Stomach (tissue), 9 donors: ENCODE data around the gene LAMC1. TPM values are rescaled to one million over a fixed set of nuclear protein-coding genes. Genes with fewer than 3 reads are reported as not detected.
A peak's percentile ranks its signal among the peaks of the same experiment; 100 is the strongest.
"Not testable (repeated sequence)": the region's sequence is repeated elsewhere in the genome, so short reads cannot be mapped to it uniquely, and the experiment has no call there.

Experiments used
- DNase-seq, 2 donors: peaks; one replicate each; pipeline versions ENCODE4 v3.0.0 to v3.0.0-alpha.2; 2013 to 2019
- H3K27ac ChIP-seq, 5 donors: fragments of 200-600 bp in 4 of 5; sonication (generic) in 4 of 5; one replicate each; pipeline ENCODE4 v1.5.1; 2013 to 2019; ENCODE audit warnings: mild to moderate bottlenecking in 1 of 5, moderate library complexity in 1 of 5
- H3K27me3 ChIP-seq, 3 donors: fragments of 200-600 bp; sonication (generic); one replicate each; pipeline ENCODE4 v1.5.1; 2017 to 2019; ENCODE audit warnings: mixed run types in 1 of 3
- H3K36me3 ChIP-seq, 4 donors: fragments of 200-600 bp; sonication (generic); 1 replicate in 3 of 4; 2 replicates in 1 of 4; pipeline ENCODE4 v1.5.1; 2016 to 2019
- H3K4me1 ChIP-seq, 4 donors: fragments of 200-600 bp; sonication (generic); one replicate each; pipeline ENCODE4 v1.5.1; 2016 to 2019
- H3K4me3 ChIP-seq, 4 donors: fragments of 200-600 bp; sonication (generic) in 3 of 4; one replicate each; pipeline ENCODE4 v1.5.1; 2016 to 2019; ENCODE audit warnings: mild to moderate bottlenecking in 1 of 4
- H3K9me3 ChIP-seq, 4 donors: fragments of 200-600 bp; sonication (generic); one replicate each; pipeline ENCODE4 v1.5.1; 2016 to 2019
- EP300 ChIP-seq: sonication (generic); formaldehyde crosslinking; IDR thresholded peaks from one replicate; pipeline ENCODE4 v1.6.1; 2017; ENCODE audit warnings: antibody characterized with exemption
- POLR2A ChIP-seq, 4 donors: fragments of 450-650 bp; IDR thresholded peaks; one replicate each; pipeline ENCODE4 v1.6.1; 2016; ENCODE audit warnings: antibody characterized with exemption in 4 of 4, control low read depth in 2 of 4, mild to moderate bottlenecking in 1 of 4, moderate library complexity in 1 of 4
- POLR2AphosphoS5 ChIP-seq, 3 donors: sonication (generic); formaldehyde crosslinking; IDR thresholded peaks; one replicate each; pipeline ENCODE4 v1.6.1; 2016; ENCODE audit warnings: antibody characterized with exemption in 3 of 3
- WGBS, 5 donors: extraction: QIAGEN DNeasy Blood & Tissue Kit in 3 of 5; methylation state at CpG; one replicate each; pipeline versions ENCODE4 v1.1.5 to v1.1.7; 2013 to 2018; 5-methylcytosine and 5-hydroxymethylcytosine counted together
- intact Hi-C: fragments of 100-400 bp; cut with DNase I; formaldehyde crosslinking; loops from one replicate; pipeline ENCODE4 v1.15.1; 2023; ENCODE audit warnings: low total_unique reads
- polyA plus RNA-seq, 3 donors: library from polyadenylated mRNA; stranded (reverse); fragments of 200-250 nt; gene quantifications; one replicate each; pipeline ENCODE4 v1.2.3, GENCODE V29; 2013
- total RNA-seq, 5 donors: library from RNA; depleted of rRNA; stranded (reverse); fragments of >200 nt; gene quantifications; one replicate each; pipeline versions ENCODE4 v1.1.0 to v1.2.3, GENCODE V29; 2014 to 2016
- TF ChIP-seq, protein P1 (sequence below), 7 experiments: fragments of 450-650 bp in 4 of 7; fragments of 200-600 bp in 3 of 7; sonication (generic) in 3 of 7; IDR thresholded peaks; one replicate each; pipeline ENCODE4 v1.5.1; 2016 to 2019; ENCODE audit warnings: antibody characterized with exemption in 7 of 7, control low read depth in 2 of 7, mild to moderate bottlenecking in 1 of 7
- donor health status: healthy with polysubstance abuse.
- donor health status: Bipolar disorder and iron deficiency.
- donor health status: healthy.

LAMC1 gene
- total and polyA plus RNA-seq, 8 donors, result 11.7 to 355 (median 142) TPM

DNA sequence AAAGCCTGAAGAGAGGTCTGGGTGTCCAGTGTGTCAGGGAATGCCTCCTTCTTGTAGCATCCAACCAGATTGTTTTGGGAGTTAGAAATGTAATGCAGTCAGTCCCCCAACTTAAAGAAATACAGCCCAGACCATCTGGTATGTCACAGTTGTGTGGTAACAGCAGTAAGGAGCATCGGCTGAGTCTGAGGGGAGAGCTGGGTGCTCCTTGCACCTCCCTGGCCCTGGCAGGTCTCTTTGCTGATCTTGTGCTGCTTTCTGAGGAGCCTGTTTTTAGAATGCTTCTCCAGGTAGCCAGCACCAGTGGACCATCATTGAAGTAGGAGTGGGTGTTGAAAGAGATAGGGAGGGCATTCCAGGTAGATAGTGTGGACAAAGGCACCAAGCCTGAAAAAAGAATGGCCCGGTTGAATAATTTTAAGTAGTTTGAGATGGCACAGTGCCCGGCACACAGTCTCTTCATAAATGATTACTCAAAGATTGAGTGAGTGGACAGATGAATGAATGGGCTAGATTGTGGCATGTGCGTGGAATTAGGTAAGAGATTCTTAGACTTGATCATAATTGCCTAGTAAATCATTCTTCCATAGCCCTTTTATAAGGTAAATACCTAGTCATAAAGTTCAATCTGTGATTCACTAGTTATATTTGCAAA is 46.5 kb downstream of the LAMC1 start:
- DNase-seq, result no peak
- Histone ChIP-seq H3K27ac (peak overlapping the region in 1 of 5 donors; percentile 1), H3K36me3 (no peaks in the 10 kb centered on the region), H3K4me3 (no peak overlapping the region), H3K9me3 (no peaks in the 10 kb centered on the region), H3K27me3 (no peaks in the 10 kb centered on the region), H3K4me1 (peaks cover 27 to 60% (median 50%) of the 10 kb centered on the region in 4 donors)
- WGBS, 5 donors, result 39 to 59% (median 49%) methylated on average over 4 of the region's 4 CpGs
- intact Hi-C loops, result no loop called here
- TF ChIP-seq POLR2AphosphoS5 (IDR thresholded peaks at IDR 0.05), result no peak

DNA sequence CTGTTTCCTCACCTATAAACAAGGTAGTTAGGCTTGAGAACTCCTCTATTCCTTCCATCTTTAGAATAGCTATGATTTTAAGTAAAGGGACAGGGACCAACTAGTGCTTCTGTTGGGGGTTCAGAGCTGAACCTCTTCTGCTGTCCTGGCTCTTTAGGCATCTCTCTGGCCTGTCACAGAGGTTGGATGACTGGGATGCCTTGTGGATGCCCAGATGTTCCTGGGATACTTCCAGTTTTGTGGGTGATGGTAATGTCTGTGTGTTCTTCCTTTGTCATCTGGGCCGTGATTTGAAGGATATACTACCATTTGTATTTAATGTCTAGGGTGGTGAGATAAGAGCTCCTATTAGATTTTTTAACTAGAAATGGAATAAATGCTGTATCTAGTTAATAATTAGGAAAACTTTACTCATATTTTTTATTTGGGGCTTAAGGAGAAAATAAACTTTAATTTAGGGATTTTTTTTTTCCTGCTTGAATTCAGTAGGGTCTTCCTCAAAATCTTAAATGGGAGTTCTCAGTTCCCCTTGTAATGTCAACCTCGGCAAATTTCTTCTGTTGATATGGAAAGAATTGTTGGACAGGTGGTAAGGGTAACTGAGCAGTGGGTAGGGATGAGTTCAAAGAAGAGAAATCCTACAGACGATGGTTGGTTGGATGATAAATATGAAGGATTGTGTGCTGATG is 47.2 kb downstream of the LAMC1 start:
- DNase-seq, result no peak
- 74 to 76% (median 76%) methylated on average over 3 of the region's 3 CpGs for WGBS, 5 donors
- Histone ChIP-seq H3K27ac (peak overlapping the region in 2 of 5 donors; percentile 1 to 21), H3K4me3 (no peak overlapping the region), H3K27me3 (no peaks in the 10 kb centered on the region), H3K9me3 (no peaks in the 10 kb centered on the region), H3K4me1 (peaks cover 27 to 65% (median 56%) of the 10 kb centered on the region in 4 donors), H3K36me3 (no peaks in the 10 kb centered on the region)
- intact Hi-C loops, result no loop called here
- TF ChIP-seq EP300 (no peak), POLR2AphosphoS5 (IDR thresholded peaks at IDR 0.05) (no peak), POLR2A (IDR thresholded peaks at IDR 0.05) (no peak)
- TF ChIP-seq, protein P1, sequence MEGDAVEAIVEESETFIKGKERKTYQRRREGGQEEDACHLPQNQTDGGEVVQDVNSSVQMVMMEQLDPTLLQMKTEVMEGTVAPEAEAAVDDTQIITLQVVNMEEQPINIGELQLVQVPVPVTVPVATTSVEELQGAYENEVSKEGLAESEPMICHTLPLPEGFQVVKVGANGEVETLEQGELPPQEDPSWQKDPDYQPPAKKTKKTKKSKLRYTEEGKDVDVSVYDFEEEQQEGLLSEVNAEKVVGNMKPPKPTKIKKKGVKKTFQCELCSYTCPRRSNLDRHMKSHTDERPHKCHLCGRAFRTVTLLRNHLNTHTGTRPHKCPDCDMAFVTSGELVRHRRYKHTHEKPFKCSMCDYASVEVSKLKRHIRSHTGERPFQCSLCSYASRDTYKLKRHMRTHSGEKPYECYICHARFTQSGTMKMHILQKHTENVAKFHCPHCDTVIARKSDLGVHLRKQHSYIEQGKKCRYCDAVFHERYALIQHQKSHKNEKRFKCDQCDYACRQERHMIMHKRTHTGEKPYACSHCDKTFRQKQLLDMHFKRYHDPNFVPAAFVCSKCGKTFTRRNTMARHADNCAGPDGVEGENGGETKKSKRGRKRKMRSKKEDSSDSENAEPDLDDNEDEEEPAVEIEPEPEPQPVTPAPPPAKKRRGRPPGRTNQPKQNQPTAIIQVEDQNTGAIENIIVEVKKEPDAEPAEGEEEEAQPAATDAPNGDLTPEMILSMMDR (IDR thresholded peaks at IDR 0.05), result no peak

DNA sequence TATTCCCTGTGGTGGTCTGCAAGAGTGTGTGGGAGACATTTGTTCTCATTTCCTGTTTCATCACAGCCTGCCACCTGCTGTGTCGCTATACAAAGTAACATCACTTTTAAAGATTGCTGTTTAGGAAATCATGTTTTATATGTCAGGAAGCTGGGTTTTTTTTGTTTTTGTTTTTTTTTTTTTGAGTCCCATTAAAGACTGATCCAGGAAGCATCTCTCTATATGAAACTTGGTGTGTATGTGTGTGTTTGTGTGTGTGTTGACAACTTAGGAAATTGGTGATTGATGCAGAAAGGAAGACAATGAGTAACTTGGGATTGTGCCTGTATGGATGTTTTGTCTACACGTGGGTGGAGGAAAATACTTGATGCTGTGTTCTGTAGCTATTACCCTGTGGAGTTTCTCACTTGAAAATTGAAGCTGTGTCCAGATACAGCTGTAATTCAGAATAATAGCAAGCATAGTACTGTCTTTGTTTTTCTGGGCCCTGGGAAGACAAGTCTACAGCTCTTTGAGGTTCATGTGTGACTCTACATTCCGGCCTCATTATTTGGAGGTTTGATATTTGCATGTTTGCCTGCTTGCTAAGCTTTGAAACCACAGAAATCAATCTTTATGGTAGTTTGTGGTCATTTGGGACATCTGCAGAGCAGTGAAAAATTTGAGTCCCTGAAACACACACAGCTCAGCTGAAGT is 47.9 kb downstream of the LAMC1 start:
- H3K27ac ChIP-seq, result peak overlapping the region in 3 of 5 donors; percentile 3 to 21 (median 15)

DNA sequence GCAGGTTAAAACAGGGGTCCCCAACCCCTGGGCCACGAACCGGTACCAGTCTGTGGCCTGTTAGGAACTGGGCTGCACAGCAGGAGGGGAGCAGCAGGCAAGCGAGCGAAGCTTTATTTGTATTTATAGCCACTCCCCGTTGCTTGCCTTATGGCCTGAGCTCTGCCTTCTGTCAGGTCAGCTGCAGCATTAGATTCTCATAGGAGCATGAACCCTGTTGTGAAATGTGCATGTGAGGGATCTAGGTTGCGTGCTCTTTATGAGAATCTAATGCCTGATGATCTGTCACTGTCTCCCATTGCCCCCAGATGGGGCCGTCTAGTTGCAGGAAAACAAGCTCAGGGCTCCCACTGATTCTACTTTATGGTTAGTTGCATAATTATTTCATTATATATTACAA is 49.4 kb downstream of the LAMC1 start:
- Histone ChIP-seq H3K27ac (peak overlapping the region in 3 of 5 donors; percentile 3 to 24 (median 21)), H3K4me1 (peaks cover 31 to 86% (median 71%) of the 10 kb centered on the region in 4 donors)
- intact Hi-C loops, H3K27me3 ChIP-seq, H3K36me3 ChIP-seq, H3K9me3 ChIP-seq, DNase-seq, H3K4me3 ChIP-seq: not testable (repeated sequence)
- WGBS, 5 donors, result 41 to 79% (median 55%) methylated on average over 2 to 7 of the region's 7 CpGs

More for the DNA sequence above, 47.9 kb downstream of the LAMC1 start:
- no peaks in the 10 kb centered on the region for H3K36me3 ChIP-seq
- H3K4me1 ChIP-seq, result peaks cover 27 to 71% (median 62%) of the 10 kb centered on the region in 4 donors
- TF ChIP-seq EP300 (no peak), POLR2AphosphoS5 (IDR thresholded peaks at IDR 0.05) (peak in 1 of 3 donors; percentile 5), POLR2A (IDR thresholded peaks at IDR 0.05) (no peak)
- TF ChIP-seq, protein P1 (IDR thresholded peaks at IDR 0.05), result no peak
- H3K27me3 ChIP-seq, result no peaks in the 10 kb centered on the region
- H3K9me3 ChIP-seq, result no peaks in the 10 kb centered on the region
- DNase-seq, result peak in 1 of 2 donors; percentile 44
- no peak overlapping the region for H3K4me3 ChIP-seq
- intact Hi-C loops, result no loop called here
- 35 to 56% (median 48%) methylated on average over 3 of the region's 3 CpGs for WGBS, 5 donors

- Histone ChIP-seq H3K4me1 (peaks cover 31 to 92% (median 73%) of the 10 kb centered on the region in 4 donors), H3K27ac (peak overlapping the region in 1 of 5 donors; percentile 21), H3K9me3 (no peaks in the 10 kb centered on the region), H3K36me3 (no peaks in the 10 kb centered on the region), H3K4me3 (no peak overlapping the region), H3K27me3 (no peaks in the 10 kb centered on the region)
- intact Hi-C loops, result no loop called here
- TF ChIP-seq POLR2A (IDR thresholded peaks at IDR 0.05) (no peak), EP300 (no peak), POLR2AphosphoS5 (IDR thresholded peaks at IDR 0.05) (no peak)
- TF ChIP-seq, protein P1 (IDR thresholded peaks at IDR 0.05), result no peak
- DNase-seq, result no peak
Measured at GRCh38 chr1:183073320-183073719, 50.1 kb downstream of the LAMC1 start.
